GM21528 (cell line): ENCODE data around the gene TBPL1.
A peak's percentile ranks its signal among the peaks of the same experiment; 100 is the strongest.
"Not testable (repeated sequence)": the region's sequence is repeated elsewhere in the genome, so short reads cannot be mapped to it uniquely, and the experiment has no call there.

Experiments used
- ATAC-seq: cut with Tn5 transposase; IDR thresholded peaks from one replicate; pipeline ENCODE4 v1.9.1; 2021; ENCODE audit warnings: mild to moderate bottlenecking, moderate library complexity; ENCODE audit not compliant: unreplicated experiment, low FRiP score

The TBPL1 gene

GRCh38 chr6:133951881-133952814, 876 bp upstream of the TBPL1 start:
- peak; percentile 61 for ATAC-seq

GRCh38 chr6:133953634-133954415, 801 bp downstream of the TBPL1 start:
- no peak for ATAC-seq

GRCh38 chr6:133954657-133955576, 1.9 kb downstream of the TBPL1 start:
- ATAC-seq, result no peak

- no peak for ATAC-seq
Observed at GRCh38 chr6:133955582-133956415, 2.8 kb downstream of the TBPL1 start.

- no peak for ATAC-seq
Observed at GRCh38 chr6:133956416-133957049, 3.5 kb downstream of the TBPL1 start.

- no peak for ATAC-seq
Observed at GRCh38 chr6:133957227-133957626, 4.2 kb downstream of the TBPL1 start.

- no peak for ATAC-seq
Observed at GRCh38 chr6:133957780-133958242, 4.8 kb downstream of the TBPL1 start.

GRCh38 chr6:133958791-133959190, 5.8 kb downstream of the TBPL1 start:
- ATAC-seq, result no peak

- ATAC-seq, result no peak
Observed at GRCh38 chr6:133959667-133960368, 6.8 kb downstream of the TBPL1 start.

- no peak for ATAC-seq
Observed at GRCh38 chr6:133961831-133962230, 8.8 kb downstream of the TBPL1 start.

GRCh38 chr6:133964052-133964451, 11.0 kb downstream of the TBPL1 start:
- ATAC-seq, result no peak

- no peak for ATAC-seq
Observed at GRCh38 chr6:133964702-133965101, 11.7 kb downstream of the TBPL1 start.

GRCh38 chr6:133965817-133966360, 12.9 kb downstream of the TBPL1 start:
- no peak for ATAC-seq

GRCh38 chr6:133966654-133967329, 13.8 kb downstream of the TBPL1 start:
- ATAC-seq, result peak; percentile 93

- ATAC-seq, result no peak
Observed at GRCh38 chr6:133967347-133967746, 14.3 kb downstream of the TBPL1 start.

- ATAC-seq, result not testable (repeated sequence)
Observed at GRCh38 chr6:133967835-133968234, 14.8 kb downstream of the TBPL1 start.

- ATAC-seq, result no peak
Observed at GRCh38 chr6:133969285-133969920, 16.4 kb downstream of the TBPL1 start.
